ENCODE measurements around the gene SPINK14. TPM values are rescaled to one million over a fixed set of nuclear protein-coding genes. Genes with fewer than 3 reads are reported as not detected.

SPINK14 gene
- total RNA-seq, 1 donor from 2014 or later = not detected

GRCh38 chr5:148177207-148177606 lies 8.9 kb downstream of the SPINK14 start:
- no peak for TF ChIP-seq CTCF (IDR thresholded peaks at IDR 0.05; ENCODE audit: insufficient read depth, low read length, poor library complexity, severe bottlenecking)

GRCh38 chr5:148179234-148179824 lies 11.0 kb downstream of the SPINK14 start:
- H3K4me3 ChIP-seq (ENCODE audit: low read depth, low read length) = no peak overlapping the region
- no peaks in the 10 kb centered on the region for H3K27me3 ChIP-seq (ENCODE audit: control insufficient read depth, insufficient read depth, low read length)
- peak; percentile 16 for DNase-seq (ENCODE audit: low read depth)
- TF ChIP-seq CTCF (IDR thresholded peaks at IDR 0.05; ENCODE audit: insufficient read depth, low read length, poor library complexity, severe bottlenecking) = peak; percentile 66
- no peaks in the 10 kb centered on the region for H3K36me3 ChIP-seq (ENCODE audit: control insufficient read depth, insufficient read depth, low read length)

More at GRCh38 chr5:148177207-148177606, 8.9 kb downstream of the SPINK14 start:
- no peak for DNase-seq (ENCODE audit: low read depth)
- Histone ChIP-seq H3K27me3 (ENCODE audit: control insufficient read depth, insufficient read depth, low read length) (no peaks in the 10 kb centered on the region), H3K4me3 (ENCODE audit: low read depth, low read length) (no peak overlapping the region), H3K36me3 (ENCODE audit: control insufficient read depth, insufficient read depth, low read length) (no peaks in the 10 kb centered on the region)

GRCh38 chr5:148186248-148187003 lies 18.1 kb downstream of the SPINK14 start:
- H3K4me3 ChIP-seq (ENCODE audit: low read depth, low read length) = no peak overlapping the region
- DNase-seq (ENCODE audit: low read depth) = peak; percentile 38
- H3K36me3 ChIP-seq (ENCODE audit: control insufficient read depth, insufficient read depth, low read length) = no peaks in the 10 kb centered on the region
- H3K27me3 ChIP-seq (ENCODE audit: control insufficient read depth, insufficient read depth, low read length) = no peaks in the 10 kb centered on the region
- TF ChIP-seq CTCF (IDR thresholded peaks at IDR 0.05; ENCODE audit: insufficient read depth, low read length, poor library complexity, severe bottlenecking) = no peak

- no peak for TF ChIP-seq CTCF (IDR thresholded peaks at IDR 0.05; ENCODE audit: insufficient read depth, low read length, poor library complexity, severe bottlenecking)
Measured at GRCh38 chr5:148191010-148191409, 22.7 kb downstream of the SPINK14 start.

GRCh38 chr5:148193202-148193601 lies 24.9 kb downstream of the SPINK14 start:
- Histone ChIP-seq H3K27me3 (ENCODE audit: control insufficient read depth, insufficient read depth, low read length) (no peaks in the 10 kb centered on the region), H3K4me3 (ENCODE audit: low read depth, low read length) (no peak overlapping the region), H3K36me3 (ENCODE audit: control insufficient read depth, insufficient read depth, low read length) (no peaks in the 10 kb centered on the region)
- no peak for DNase-seq (ENCODE audit: low read depth)
- no peak for TF ChIP-seq CTCF (IDR thresholded peaks at IDR 0.05; ENCODE audit: insufficient read depth, low read length, poor library complexity, severe bottlenecking)

More at GRCh38 chr5:148191010-148191409, 22.7 kb downstream of the SPINK14 start:
- Histone ChIP-seq H3K4me3 (ENCODE audit: low read depth, low read length) (no peak overlapping the region), H3K36me3 (ENCODE audit: control insufficient read depth, insufficient read depth, low read length) (no peaks in the 10 kb centered on the region), H3K27me3 (ENCODE audit: control insufficient read depth, insufficient read depth, low read length) (no peaks in the 10 kb centered on the region)
- DNase-seq (ENCODE audit: low read depth) = no peak

All from kidney epithelial cell (primary cell).